NOMO-1 (cell line): ENCODE results near the gene TNFAIP2.
A peak's percentile ranks its signal among the peaks of the same experiment; 100 is the strongest.

Experiments used
- DNase-seq, 2 experiments: peaks; one replicate each; lab custom pipeline; 2025; ENCODE audit not compliant: unreplicated experiment in 2 of 2; lab: John Stamatoyannopoulos, UW

The TNFAIP2 gene

DNA sequence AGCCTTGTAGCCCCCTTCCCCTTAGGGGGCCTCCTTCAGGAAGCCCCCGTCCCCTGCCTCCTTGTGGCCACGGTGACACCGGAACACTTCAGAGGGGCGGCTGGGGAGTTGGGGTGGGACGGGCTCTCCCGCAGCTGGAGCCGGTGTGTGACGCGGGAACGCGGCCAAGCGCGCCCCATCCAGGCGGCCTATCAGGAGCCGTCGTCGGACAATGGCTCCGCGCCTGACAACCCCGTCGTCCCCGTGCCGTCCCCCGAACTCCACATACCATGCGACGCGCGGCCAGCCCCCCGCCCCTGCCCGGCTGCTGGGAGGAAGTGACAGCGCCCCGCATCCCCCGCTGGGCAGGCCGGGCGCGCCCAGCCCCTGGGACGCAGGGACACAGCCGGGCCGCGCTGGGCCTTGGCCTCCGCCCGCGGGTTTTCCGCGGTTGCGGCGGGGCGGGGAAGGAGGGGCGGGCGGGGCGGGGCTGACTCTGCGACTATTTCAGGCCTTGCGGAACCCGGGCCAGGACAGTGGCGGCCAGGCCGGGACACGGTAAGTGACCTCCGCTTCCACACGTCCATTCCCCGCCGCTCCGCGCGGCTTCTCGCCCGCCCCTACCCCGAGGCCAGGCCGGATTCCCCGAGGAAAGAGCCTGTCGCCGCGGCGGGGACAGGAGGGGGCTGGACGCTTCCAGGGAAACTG lies at the start of gene TNFAIP2:
TNFAIP2 (plus strand) TSS at position 515 of the 687 bp plus-strand sequence. CDS start 2,997 bp downstream, outside the sequence.
- peak; percentile 54 to 63 for DNase-seq

DNA sequence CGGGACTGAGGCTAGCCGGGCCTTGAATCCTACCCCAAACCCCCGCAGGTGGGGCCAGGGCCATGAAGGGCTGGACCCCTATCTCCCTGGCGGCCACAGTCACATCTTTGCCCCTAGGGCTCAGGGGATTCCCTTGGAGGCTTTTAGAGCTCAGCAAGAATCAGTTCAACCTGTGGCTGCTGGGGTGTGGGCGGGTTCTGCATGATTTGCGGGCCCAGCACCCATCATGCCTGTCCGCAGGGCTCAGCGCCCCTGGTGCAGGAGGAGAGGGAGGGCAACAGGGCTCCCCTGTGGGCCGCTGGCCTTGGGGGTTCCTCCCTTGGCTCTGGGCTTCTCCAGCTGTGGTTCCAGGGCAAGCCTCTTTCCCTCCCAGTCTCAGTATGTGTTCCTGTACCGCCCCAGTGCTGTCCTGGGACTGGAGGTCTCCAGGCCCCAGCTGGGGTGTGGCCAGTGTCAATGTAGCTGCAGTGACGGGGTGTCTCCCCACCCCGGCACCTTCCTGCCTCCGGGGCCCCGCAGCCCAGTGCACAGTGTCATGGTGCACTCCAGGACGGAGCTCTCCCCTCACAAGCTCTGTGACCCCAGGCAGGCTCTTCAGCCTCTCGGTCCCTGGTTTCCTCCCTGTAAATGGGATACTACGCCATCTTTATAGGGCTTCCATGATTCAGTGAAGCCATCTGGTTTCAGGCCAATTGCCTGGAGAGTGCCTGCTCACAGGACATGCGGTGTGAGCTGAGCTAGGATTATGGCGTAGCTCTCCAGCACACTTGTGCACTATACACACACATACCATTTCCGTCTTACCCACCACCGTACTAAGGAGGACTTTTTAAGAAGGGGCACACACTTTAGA lies 49.2 kb upstream of the TNFAIP2 start:
- no peak for DNase-seq

GRCh38 chr14:103074729-103075367 lies 48.4 kb upstream of the TNFAIP2 start:
- DNase-seq: no peak

DNA sequence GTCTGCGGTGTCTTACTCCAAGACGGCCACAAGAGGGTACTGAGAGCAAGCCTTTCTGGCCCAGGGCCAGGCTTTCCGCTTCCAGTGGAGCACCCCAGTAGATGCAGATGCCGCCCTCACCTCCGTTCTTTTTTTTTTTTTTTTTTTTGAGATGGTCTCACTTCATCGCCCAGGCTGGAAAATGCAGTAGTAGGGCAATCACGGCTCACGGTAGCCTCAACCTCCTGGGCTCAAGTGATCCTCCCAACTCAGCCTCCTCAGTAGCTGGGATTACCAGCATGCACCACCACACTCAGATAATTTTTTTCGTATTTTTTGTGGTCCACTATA lies 44.9 kb upstream of the TNFAIP2 start:
- peak; percentile 56 to 75 for DNase-seq

DNA sequence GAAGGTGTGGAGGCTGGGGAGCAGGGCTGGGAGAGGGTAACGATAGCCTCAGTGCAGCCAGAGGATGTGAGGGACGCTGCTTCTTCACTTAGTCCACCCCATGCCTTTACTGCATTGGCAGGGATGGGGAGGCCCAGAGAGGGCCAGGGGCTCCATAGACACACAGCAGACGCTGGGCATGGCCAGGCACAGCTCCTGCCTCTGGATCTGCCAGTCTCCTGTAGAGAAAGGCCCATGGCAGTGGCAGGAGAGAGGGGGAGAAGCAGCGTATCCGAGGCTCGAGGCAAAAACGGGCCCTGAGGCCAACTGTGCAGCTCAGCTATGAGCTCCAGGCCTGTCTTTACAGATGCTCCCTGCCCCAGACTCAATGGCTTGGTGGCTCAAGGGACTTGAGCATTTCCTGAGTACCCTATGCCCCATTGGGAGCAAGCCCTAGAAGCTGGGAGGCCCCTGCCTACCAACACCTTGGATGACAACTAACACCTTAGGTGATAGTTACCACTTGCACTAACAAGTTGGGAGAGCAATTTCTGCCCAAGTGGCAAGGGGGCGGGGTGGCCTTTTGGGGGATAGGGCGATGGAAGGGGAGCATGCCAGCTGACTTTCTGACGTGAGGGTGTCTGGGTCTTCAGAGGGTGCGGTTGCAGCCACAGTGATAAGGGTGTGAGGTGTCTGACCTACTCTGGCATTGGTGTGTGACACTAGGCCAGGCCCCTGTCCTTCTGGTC lies 44.2 kb upstream of the TNFAIP2 start:
- no peak for DNase-seq

GRCh38 chr14:103081951-103082350 lies 41.3 kb upstream of the TNFAIP2 start:
- DNase-seq: no peak

DNA sequence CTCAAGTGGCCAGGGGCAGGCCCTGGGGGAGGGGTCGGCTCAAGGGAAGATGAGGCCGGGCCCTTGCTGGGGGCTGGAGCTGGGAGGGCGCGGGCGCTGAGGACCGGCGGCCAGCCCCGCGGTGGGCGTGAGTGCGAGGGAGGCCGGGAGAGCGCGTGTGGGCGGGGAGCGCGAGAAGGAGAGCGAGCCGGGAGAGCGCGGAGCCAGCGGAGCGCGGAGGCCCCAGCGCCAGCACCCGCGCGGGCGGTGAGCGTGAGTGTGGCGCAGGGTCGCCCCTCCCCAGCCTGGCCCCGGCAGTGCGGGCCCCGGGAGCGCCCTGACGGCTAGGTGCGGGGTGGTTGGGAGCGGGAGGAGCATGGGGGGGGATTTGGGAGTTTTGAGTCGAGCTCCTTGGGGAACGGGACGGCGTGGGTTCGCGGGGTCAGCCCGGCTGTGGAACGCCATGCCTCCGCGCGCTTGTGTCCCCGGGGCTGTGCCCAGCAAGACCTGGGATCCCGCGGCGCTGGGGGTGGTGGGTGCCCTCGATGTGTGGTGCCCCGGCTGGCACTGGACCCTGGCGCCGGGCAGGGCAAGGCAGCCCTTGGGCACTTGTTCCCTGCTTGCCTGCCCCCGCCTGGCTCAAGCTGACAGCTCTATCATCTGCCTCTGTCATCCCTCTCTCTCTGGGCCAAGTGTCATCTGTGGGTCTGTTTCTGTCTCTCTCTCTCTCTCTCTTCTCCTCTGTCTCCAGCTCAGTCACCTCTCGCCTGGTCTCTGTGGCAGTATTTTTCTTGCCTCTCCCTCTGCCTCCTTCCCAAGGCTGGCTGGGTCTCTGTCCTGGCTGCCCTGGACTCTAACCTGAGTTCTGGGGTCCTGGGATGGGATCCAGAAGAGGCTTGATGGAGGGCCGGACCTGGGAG lies 39.0 kb upstream of the TNFAIP2 start, which contains the start of gene LBHD2:
LBHD2 (plus strand) TSS at position 190 of the 899 bp plus-strand sequence. CDS start 1,803 bp downstream, outside the sequence.
- DNase-seq: no peak

DNA sequence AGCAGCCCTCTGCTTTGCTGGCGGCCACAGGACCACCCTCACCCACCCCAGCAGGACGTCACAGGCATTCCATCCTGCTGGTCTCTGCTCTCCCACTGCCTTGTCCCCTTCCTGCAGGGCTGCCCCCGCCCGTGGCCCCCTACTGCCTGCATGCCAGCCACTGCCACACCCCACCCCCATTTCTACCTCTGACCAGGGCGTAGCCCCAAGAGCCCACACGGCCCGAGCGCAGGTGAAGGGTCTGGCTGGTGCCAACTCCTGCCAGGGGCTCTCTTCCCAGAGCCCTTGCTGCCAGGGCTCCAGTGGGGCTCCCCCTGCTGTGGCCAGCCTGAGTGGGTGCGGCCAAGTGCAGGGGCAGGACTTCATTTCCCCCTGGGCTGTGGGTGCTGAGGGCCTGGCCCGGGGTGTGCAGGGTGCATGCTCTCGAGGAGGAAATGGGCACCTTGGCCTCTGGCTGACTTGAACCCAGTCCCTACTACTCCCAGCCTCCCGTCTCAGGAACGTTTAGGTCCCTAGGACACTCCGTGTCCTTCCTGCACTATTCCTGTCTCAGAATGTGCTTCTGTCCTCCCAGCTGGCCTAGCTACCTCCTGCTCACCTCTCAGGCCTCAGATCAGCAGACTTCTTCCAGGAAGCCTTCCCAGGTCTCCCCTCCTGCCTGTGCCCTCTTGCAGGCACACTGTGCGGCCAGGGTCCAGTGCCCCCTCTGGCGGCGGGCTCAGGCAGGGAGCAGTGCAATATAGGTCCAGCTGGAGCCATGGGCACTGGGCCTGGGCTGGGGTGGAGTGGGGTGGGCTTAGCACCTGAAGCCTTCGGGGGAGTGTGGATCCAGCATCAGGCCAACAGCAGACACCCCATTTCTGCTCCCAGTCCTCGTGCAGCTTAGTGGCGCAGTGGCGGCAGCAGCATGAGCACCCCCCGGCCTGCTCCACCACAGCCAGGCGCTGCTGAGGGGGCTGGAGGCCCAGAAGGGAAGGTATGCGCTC lies 37.9 kb upstream of the TNFAIP2 start:
- no peak for DNase-seq

DNA sequence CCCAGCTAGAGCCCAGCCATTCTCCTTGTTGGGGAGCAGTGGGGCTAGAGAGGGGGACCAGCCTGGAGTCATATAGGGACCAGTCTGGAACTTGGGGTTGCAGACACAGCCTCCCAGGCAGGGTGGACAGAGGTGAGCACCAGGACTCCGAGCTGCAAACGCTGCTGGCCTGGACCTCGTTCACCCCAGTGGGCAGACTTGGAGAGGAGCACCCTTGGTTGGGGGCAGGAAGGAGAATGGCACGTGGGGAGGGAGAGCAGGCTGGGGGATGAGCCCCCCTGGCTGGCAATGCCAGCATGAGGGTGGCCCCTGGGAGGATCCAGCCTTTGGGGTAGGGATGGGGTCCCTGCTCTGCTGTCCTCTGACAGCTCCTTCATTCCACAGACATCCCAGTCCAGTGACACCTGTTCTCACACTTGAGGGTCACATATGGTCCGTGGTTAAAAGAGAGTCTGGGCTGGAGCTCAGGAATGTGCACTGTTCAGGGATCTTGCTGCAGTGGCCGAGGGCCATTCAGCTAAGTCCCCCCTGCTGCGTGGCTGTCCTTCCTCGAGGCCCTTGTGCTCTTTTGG lies 36.4 kb upstream of the TNFAIP2 start:
- DNase-seq: no peak

DNA sequence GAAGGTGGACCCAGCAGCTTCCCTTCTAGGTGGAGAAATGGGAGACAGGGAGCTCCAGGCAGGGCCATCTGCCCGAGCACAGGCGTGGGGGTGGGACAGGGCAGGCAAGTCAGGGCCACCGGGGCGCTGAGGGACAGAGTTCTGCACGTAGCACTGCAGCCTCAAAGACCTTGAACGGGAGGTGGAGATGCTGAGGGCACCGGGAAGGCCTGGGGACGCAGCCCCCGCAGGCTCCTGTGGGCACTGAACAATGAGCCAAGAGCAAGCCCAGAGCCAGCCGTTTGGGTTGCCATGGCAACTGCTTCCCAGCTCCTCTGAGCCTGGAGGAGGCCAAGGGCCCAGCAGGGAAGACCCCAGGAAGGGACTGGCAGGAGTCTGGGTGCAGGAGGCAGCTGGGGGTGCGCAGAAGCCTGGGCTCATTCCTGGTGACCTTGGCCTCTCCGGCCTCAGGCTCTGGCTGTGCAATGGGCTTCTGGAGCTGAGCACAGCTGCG lies 35.9 kb upstream of the TNFAIP2 start:
- no peak for DNase-seq

DNA sequence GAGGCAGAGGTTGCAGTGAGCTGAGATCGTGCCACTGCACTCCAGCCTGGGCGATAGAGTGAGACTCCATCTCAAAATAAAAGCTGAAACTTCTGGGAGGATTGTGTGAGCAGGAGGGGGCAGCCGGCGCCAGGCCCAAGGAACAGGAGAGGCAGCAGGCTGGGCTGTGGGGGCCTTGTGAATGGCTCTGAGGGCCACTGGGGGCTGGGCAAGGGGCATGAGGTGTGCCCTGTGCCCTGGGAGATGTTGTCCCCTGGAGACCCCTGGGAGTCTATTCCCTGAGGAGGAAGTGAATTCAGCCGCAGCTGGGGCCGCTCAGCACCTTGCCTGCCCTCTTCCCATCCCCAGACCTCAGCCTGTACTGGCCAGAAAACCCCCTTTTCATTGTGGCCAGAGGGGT lies 34.3 kb upstream of the TNFAIP2 start:
- DNase-seq: no peak

DNA sequence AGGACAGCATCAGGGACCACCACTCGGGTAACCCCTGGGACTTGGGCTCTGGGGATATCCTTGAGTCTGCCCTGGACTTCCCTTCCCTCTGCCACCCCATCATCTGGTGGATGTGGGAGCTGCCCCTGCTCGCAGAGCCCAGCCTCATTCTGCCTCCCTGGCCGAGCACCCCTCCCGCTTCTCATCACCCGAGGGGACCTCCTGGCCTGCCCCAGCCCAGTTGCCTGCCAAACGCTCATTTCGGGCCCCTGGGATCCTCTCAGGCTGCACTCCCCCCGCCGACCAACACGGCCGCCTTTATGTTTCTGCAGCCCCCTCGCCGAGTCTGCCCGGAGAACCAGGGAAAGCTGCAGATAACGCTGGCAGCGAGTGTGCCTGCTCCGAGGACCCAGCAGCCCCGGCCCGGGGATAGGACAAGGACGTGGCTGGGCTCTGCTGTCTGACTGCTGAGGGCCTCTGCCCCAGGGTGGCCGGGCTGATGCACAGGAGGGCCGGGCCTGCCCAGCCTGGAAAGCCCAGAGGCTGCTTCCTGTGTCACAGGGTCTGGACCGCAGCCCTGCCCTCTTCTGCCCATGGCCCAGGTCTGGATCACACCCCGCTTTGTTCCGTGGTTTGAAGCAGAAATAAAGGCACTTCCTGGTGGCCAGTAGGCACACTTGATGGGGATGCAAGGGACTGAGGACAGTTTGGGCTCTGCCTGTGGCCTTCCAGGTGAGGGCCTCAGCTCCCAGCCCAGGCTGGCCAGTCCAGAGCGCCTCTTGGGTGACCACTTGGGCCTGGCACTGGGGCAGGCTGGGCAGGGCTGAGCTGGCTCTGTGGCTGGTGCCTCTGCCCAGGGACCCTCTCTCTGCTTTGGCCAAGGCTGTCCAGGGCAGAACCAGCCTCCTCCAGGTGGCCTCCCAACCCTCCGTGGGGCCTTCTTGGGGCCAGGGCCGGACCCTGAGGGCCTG lies 33.6 kb upstream of the TNFAIP2 start:
- no peak for DNase-seq

GRCh38 chr14:103090481-103091020 lies 32.7 kb upstream of the TNFAIP2 start:
- no peak for DNase-seq

DNA sequence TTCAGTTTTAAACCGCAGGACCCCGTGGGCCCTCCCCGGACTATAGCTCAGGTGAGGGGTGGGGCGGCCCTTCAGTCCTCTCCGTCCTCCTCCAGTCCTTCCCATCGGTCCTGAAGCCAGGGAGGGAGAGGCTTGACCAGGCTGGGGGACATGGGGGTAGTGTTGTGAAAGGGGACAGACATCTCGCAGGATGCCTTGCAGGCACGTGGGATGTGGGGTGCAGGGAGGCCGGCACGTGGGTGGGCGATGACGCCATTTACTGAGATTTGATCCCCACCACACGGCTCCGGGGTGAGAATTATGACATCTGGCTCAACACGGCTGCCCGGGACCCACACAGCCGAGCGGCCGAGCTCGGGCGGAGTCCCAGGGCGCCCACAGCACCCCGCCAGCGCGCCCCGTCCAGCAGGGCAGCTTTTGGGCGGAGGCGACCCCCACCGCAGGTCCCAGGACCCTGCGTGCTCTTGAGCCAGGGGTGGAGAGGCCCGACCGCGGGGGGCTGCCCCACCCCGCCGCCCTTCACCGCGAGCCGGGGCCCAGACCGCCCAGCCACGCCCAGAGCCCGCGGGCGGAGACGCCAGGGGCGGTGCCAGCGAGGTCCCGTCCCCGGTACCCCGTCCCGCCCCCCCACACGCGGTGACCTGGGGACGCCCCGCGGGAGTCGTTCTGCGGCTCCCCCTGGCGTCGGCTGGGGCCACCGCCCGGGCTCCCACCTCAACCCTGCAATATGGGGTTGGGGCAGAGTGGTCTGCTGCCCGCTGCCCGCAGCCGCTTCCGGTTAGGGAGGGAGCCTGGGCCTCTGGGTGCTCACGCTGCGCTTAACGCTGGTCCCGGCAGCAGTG lies 32.0 kb upstream of the TNFAIP2 start:
- peak; percentile 46 to 76 for DNase-seq

DNA sequence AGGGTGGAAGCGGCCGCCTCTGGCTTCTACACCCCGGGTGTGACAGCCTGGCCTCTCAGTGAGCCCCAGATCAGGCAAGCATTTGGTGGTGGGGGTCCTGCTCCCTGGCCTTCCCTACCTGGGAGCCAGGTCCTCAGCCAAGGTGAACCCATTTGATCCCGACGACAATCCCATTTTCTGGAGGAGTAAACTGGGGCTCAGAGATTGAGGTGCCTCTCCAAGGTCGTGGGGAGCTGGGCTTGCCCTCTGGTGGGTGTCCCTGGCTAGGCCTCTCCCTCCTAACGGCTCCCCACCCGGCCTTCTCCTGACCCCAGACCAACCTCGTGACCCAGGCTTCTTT lies 31.4 kb upstream of the TNFAIP2 start:
- DNase-seq: no peak

DNA sequence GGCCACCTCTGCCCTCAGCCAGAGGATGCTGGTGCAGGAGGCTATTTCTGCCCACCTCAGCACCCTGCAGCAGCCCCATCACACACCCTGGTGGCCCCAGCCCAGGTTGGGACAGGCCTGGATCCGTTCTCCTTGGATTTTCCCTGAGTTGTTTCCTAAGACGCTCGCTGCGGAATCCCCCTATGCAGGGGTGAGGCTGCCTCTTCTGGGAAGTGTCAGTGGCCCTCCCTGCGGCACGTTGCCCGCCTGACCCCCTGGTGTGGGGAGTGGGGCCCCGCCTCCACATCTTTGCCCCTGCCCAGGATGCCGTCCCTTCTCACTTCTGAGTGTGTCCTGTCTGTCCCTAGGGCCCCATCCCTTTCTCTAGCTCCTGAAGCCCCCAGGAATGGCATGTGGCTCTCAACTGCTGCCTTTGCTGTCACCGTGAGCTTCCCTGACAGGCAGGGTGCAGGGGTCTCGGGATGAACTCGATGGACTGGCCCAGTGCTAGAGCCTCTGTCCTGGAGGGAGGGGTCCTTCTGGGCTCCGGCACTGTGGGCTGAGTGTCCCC lies 29.3 kb upstream of the TNFAIP2 start:
- DNase-seq: no peak
